Activated CD4-positive, alpha-beta T cell treated with anti-CD3 and anti-CD28 coated beads for 24 hours (primary cell): ENCODE measurements around the gene MTAP.

ENCODE experiments used
- DNase-seq, 2 donors: peaks; one replicate each; pipeline ENCODE4 v3.0.0-alpha.2; 2020; ENCODE audit warnings: low read depth in 2 of 2

The MTAP gene

DNA sequence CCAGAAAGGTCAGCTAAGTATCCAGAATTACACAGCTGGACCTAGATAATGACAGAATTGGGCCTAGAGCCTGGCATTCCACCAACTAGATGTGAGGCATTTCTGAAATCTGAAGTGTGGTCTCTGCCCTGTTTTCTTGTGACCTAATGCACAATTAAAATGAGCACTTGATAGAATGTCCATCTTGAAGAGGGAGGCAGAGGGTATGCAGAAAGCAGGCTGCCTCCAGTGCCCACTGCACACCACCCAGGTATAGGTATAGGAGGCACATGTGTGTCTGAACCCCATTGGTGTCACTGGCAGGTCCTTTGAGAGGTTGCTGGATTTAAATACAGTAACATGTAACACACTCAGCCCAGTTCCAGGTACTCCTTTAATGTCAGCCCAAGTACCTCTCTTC lies 2.4 kb downstream of the MTAP start:
- DNase-seq, result no peak

GRCh38 chr9:21806644-21807043 lies 4.2 kb downstream of the MTAP start:
- DNase-seq, result no peak

DNA sequence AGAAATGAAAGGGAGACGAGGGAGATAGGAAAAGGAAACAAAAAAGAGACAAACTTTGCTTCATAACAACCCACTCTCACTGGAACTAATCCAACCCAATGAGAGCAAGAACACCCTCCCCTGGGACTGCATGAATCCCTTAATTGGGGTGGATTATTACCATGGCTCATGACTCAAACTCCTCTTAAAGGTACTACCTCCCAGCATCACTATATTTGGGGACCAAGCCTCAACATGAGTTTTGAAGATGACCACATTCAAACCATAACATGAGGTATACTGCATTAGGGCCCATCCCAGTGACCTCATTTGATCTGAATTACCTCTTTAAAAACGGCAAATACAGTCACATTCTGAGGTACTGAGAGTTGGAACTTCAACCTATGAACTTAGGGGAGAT lies 8.0 kb downstream of the MTAP start:
- no peak for DNase-seq

- DNase-seq, result no peak
Measured at GRCh38 chr9:21810881-21811280, 8.4 kb downstream of the MTAP start.

- no peak for DNase-seq
Measured at GRCh38 chr9:21811914-21812313, 9.5 kb downstream of the MTAP start.

DNA sequence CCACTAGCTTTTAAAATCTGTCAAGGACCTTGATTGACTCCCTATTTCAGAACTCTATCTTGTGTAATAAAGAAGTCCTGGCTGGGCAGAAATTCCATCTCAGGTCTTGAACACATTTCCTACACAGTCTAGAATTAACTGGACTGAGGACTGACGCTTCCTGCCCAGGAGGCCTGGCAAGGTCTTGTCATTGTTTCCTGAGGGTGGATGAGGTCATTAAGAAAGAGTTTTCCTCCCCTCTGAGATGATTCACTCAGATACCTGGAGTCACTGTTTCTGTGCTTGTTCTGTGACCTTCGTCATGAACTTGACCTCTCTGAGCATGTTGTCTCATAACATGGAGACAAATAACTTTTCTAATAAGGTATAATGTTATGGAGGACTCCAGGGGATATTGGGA lies 10.0 kb downstream of the MTAP start:
- no peak for DNase-seq

DNA sequence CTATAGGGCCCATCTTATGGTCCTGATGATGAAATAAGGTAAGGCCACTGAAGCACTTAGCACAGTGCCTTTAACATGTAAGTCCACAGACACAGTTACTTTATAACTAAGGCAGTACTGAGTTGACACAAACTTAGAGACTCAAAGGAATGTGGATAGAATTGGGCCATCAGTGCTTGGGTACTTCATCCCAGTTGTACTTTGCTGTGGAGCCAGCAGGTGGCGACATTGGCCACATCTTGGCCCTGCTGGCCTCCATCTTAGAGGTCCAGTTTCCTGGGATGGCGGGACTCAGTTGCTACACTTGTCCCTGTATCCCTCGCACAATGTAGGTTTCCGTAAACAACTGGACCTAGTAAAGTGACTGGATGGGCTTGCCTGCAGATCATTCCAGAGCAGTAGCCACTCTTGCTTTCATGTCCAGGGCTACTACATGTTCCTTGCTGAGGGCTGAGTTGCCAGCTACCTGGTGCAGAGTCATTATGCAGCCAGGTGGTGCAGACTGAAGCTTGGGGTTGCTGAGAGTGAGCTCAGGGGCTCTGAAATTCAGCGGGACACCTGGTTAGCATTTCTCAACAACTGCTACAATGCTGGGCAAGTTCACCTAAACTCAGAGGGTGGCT lies 10.6 kb downstream of the MTAP start:
- peak; percentile 32 to 43 for DNase-seq

DNA sequence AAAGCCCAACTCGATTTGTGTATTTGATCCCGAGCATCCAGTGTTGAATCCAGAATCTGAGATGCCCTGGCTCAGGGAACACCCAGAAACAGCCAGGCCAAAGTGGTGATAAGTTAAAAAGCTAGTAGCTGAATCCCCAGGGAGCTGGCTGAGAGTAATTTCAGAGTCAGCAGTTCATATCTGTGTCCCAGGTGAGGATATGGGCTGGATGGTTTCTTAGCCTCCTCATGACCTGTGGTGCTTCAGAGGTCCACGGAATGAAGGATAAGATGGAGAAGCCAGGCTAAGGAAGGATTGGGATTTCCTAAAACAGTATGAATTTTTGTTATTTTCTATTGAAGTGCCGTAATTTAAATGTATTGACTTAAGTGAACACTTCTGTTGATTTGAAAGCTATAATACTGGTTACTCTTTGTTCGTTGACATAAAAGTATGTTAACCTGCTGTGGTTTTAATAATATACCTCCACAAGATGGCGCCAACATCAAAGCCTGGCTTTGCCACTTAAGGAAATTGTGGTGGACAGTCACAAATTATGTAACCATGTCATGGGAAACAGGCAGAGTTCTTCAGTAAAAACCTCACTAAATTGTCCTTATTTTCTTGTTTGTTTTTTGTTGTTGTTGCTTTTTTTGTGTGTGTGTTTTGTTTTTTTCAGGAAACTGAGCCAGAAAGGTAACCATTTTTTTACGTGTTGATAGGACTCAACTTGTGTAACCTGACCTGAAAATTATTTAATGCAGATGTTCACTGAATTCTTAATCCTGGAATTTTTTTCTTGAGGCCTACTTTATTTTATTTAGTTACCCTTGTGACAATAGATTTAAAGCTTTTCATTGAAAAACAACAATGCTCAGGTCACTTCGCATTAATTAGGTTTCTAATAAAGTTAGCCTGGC lies 11.4 kb downstream of the MTAP start:
- peak in 1 of 2 donors; percentile 46 for DNase-seq

DNA sequence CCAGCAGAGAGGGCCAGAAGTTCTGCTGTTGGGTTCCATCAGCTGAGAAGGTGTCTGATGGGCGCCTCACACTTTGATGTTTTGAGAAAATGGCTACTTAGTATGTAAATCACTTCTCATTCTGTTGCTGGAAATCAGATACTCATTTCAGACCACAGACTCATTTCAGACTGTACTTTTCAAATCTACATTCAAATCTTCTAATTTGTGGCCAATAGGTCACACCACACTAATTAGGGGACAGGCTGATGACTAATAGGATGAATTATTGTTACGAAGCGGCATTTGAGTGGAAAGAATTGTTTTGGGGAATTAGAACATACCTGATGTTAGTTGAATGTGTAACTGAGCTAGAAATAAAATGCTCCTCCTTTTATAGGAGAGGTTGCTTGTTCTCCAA lies 13.2 kb downstream of the MTAP start:
- DNase-seq, result no peak

- no peak for DNase-seq
Measured at GRCh38 chr9:21817176-21817575, 14.7 kb downstream of the MTAP start.

DNA sequence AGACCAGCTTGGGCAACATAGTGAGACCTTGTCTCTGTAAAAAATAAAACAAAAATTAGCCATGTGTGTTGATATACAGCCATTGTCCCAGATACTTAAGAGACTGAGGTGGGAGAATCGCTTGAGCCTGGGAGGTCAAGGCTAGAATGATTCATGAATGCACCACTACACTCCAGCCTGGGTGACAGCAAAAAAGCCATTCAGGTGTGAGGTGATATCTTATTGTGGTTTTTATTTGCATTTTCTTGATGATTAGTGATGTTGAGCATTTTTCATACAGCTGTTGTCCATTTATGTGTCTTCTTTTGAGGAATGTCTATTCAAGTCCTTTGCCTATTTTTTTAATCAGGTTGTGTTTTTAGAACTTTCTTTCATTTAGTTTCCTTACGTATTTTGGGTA lies 23.2 kb downstream of the MTAP start:
- no peak for DNase-seq

DNA sequence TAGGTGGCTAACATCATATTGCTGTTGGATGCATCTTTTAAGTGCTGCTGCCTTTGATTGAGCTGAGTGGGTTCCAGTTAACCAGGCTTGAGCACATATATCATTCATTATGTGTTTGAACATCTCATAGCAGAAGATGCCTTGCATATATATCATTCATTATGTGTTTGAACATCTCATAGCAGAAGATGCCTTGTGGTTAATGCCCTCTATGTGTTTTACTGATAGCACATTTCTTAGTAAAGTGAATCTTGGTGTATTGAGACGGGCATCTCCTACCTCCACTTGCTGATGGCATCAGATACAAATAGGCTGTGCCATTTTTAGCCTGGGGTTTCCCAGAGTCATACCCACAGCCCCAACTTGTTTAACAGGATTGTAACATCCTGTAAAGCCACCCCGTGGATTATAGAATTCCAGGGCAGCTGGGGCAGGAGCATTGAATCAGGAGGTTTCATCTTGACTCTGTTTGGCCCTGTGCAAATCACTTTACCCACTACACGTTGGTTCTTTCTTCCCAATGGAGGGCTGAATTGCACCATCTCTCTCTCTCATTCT lies 26.5 kb downstream of the MTAP start:
- DNase-seq, result no peak

- DNase-seq, result no peak
Measured at GRCh38 chr9:21830589-21830988, 28.2 kb downstream of the MTAP start.

- no peak for DNase-seq
Measured at GRCh38 chr9:21831841-21832509, 29.5 kb downstream of the MTAP start.

DNA sequence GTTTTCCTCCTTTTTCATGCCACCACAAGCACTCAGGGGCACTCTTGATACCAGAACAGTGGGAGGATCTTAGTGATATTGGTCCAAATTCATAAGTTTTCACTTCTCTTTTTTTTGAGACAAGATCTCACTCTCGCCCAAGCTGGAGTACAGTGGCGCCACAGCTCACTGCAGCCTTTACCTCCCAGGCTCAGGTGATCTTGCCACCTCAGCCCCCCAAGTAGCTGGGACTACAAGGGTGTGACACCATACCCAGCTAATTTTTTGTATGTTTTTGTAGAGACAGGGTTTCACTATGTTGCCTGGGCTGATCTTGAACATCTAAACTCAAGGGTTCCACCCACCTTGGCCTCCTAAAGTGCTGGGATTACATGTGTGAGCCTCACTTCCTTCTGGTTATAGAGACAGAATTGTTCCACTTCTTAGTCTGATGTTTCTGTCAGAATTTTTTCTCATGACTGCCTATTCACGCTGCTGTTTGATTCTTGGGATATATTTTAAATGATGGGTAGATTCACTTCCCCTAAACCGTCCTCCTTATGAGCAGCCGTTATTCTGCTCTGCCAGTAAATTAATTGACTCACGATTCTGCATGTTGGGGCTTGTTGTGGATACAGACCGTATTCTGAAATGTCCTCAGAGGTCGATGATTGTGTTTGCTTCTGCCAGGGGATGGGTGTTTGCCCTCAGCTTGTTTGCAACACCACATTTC lies 30.8 kb downstream of the MTAP start:
- DNase-seq, result no peak

- DNase-seq, result no peak
Measured at GRCh38 chr9:21835121-21835520, 32.7 kb downstream of the MTAP start.

GRCh38 chr9:21836437-21837161 lies 34.2 kb downstream of the MTAP start:
- DNase-seq, result no peak

- no peak for DNase-seq
Measured at GRCh38 chr9:21837501-21837900, 35.1 kb downstream of the MTAP start.

DNA sequence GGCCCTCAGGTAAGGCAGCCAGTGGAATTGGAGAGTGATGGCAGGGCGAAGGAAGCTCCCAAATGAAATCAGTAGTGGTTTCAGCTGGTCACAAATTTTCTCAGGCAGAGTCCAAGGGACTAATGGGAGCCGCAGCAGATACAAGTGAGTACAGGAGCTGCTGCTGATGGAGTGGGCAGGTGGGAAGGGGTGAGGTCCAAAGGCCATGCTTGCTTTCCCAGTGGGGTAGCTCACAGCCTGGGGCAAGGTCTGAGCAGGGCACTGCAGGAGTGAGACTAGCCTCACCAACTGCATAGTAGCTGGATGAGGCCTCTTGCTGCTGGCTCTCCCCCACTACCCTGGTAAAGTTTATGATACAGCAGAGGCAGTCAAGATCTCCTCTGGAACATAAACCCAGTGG lies 38.2 kb downstream of the MTAP start:
- no peak for DNase-seq

GRCh38 chr9:21841133-21841532 lies 38.7 kb downstream of the MTAP start:
- no peak for DNase-seq

DNA sequence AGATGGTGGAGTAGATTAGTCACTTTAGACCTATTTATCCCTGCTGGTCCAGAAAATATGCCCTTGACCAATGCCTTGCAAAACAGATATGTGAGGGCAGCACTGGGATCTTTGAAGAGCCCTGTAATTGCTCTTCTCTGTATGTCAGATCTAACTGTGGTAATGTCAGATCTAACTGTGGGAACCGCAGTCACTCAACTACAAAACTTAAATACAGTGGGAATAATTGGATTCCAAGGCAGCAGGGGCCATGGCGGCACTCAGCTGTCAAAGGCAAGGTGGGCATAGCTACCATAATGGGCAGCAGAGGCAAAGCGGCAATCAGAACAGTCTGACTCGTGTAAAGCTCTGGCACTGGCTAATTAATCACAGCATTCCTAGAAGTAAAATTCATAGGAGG lies 46.2 kb downstream of the MTAP start:
- DNase-seq, result no peak
